Effector memory CD4-positive, alpha-beta T cell (primary cell): ENCODE results near the gene TP53RK.
A peak's percentile ranks its signal among the peaks of the same experiment; 100 is the strongest.
"Not testable (repeated sequence)": the region's sequence is repeated elsewhere in the genome, so short reads cannot be mapped to it uniquely, and the experiment has no call there.

Source experiments
- DNase-seq, 3 donors: peaks; one replicate each; pipeline ENCODE4 v3.0.0-alpha.2; 2020
- H3K27ac ChIP-seq: 2 replicates; pipeline ENCODE4 v1.7.0; 2013; ENCODE audit warnings: mild to moderate bottlenecking, low read length, moderate library complexity; ENCODE audit not compliant: insufficient read depth, poor library complexity, severe bottlenecking
- H3K27me3 ChIP-seq: replicated peaks from 2 replicates; pipeline ENCODE4 v1.7.0; 2013; ENCODE audit warnings: mild to moderate bottlenecking, low read length; ENCODE audit not compliant: insufficient read depth, control insufficient read depth, poor library complexity, severe bottlenecking
- H3K36me3 ChIP-seq: 2 replicates; pipeline ENCODE4 v1.7.0; 2013; ENCODE audit warnings: mild to moderate bottlenecking, low read length, moderate library complexity; ENCODE audit not compliant: control insufficient read depth, insufficient read depth
- H3K4me1 ChIP-seq: 2 replicates; pipeline ENCODE4 v1.7.0; 2013; ENCODE audit warnings: low read length, mild to moderate bottlenecking; ENCODE audit not compliant: control insufficient read depth, insufficient read depth, poor library complexity, severe bottlenecking
- H3K4me3 ChIP-seq: 2 replicates; pipeline ENCODE4 v1.7.0; 2013; ENCODE audit warnings: low read length, low read depth, mild to moderate bottlenecking; ENCODE audit not compliant: insufficient read depth, poor library complexity, severe bottlenecking
- H3K9me3 ChIP-seq: 2 replicates; pipeline ENCODE4 v1.7.0; 2013; ENCODE audit warnings: mild to moderate bottlenecking, low read length, moderate library complexity; ENCODE audit not compliant: control insufficient read depth

TP53RK gene

DNA sequence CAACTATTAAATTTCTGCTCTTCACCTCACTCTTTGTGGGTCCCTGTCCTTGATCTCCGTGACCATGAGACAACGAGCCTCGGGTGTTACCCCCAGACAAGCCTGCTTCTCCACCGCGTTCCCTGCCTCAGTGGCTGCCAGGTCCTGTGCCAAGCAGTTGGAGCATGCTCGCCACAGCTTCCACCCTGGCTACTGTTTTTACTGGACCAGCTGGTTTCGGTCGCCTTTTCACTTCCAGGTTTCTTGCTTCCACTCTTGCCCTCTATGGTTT, 5.6 kb downstream of the TP53RK start:
- DNase-seq, result no peak

DNA sequence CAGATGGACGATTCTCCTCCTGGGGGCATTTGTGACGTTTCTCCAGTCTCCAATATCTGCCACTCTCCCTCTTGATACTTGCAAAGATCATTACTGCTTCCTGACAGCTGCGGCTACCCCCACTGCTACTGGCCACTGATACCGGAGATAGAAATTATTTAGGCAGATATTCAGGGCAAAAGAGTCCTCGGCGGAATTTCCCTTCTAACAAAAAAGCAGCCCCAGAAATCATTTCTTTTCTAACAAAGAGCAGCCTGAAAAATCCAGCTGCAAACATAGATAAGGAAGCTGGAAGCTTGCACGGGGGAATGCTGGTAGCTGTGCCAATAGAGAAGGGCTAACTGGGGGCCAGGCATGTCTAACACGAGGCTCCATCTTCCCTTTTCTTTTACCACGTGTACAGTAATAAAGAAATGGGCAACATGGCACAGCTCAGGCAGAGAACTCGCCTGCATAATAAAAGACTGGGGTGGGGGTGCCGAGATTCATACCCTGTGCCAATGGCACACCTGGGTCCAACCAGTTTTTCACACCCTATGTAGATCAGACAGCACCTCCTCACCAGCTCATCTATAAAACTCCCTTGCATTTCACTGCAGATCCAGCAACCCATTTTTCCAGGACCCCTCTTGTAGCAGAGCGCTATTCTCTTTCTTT, 6.1 kb downstream of the TP53RK start:
- no peak for DNase-seq
- Histone ChIP-seq H3K4me3 (no peak overlapping the region), H3K4me1 (peaks cover 17% of the 10 kb centered on the region), H3K36me3 (no peaks in the 10 kb centered on the region), H3K27ac (no peak overlapping the region), H3K27me3 (no peaks in the 10 kb centered on the region), H3K9me3 (no peaks in the 10 kb centered on the region)

More for the DNA sequence above, 5.6 kb downstream of the TP53RK start:
- Histone ChIP-seq H3K4me1 (peaks cover 20% of the 10 kb centered on the region), H3K27me3 (no peaks in the 10 kb centered on the region), H3K4me3 (no peak overlapping the region), H3K9me3 (no peaks in the 10 kb centered on the region), H3K27ac (no peak overlapping the region), H3K36me3 (no peaks in the 10 kb centered on the region)

DNA sequence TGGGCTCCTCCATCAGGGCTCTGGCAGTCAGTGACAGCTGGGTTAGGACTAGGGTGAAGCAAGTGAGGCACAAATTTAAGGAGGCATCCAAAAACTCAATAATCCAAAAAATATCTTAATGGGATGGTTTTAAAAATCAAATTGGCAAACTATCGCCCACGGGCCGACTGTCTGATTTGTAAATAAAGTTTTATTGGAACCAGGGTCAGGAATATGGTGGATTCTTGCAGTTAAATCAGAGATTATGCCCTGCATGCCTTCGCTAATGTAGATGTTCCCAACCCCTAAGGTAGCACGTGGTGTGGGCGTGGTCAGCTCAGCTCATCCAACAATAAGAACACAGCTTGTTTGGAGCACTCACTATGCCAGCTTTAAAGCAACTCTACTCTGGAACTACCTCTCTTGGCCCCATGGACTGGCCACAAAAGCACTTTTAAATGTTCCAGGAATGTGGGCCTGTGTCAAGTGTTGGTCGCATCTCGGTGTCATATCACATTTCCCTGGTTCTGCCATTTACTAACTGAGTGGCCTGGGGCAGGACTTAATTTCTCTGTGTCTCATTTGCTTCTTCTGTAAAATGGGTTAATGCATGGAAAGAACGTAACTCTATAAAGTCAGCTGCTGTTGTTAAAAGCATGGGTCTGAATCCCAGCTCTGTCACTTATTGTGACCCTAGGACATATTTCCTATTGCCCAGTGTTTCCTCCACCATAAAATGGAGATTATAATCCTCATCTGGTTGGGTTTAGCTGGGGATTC, 7.0 kb downstream of the TP53RK start:
- Histone ChIP-seq H3K4me1 (peaks cover 8% of the 10 kb centered on the region), H3K9me3 (no peaks in the 10 kb centered on the region), H3K36me3 (no peaks in the 10 kb centered on the region), H3K4me3 (no peak overlapping the region), H3K27me3 (no peaks in the 10 kb centered on the region), H3K27ac (no peak overlapping the region)
- no peak for DNase-seq

DNA sequence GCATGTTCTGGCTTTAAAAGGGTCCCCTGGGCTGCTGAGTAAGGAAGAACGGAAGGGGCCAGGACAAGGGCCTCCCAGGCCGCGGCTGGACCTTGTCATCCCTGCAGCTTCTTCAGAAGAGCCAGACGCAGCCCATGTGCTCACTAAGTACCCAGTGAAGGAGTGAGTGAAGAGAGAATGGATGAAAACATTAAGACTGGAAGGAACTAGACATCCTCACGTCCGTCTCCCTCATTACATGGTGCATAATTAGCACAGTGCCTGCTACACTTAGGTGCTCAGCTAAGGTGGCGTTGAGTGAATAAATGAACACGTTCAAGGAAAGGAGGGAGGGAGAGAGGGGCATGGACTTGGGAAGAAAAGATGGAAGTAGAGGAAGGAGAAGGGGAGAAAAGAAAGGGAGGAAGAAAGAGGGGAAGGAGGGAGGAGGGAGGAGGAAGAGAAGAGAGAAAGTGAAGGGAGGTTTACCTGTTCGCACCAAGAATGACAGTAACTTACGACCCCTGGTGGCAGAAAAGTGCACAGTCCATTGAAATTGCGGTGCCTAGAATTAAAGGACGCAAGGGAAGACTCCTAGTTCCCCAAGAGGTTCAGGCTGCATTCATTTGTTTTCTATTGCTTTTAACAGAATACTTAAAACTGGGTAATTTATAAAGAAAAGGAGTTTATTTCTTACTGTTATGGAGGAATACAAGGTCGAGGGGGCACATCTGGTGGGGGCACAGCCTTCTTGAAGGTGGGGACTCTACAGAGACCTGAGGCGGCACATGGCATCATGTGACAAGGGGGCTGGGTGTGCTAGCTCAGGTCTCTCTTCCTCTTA, 8.0 kb downstream of the TP53RK start:
- no peaks in the 10 kb centered on the region for H3K9me3 ChIP-seq
- no peak overlapping the region for H3K27ac ChIP-seq
- peak; percentile 24 to 47 (median 29) for DNase-seq

DNA sequence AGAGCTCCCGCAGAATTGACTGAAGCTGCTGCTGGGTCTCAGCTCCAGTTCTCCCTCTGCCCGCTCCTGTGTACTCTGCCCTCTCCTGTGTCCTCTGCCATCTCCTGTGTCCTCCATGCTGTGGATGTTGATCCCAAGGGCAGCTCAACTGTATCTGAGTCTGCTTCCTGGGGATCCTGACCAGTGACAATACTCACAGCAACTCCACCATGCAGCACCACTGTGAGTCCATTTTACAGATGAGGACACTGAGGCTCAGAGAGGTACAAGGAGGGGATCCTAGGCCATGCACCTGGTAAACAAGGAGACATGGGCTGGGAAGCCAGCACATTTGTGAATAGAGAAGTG, 8.6 kb downstream of the TP53RK start:
- H3K9me3 ChIP-seq, result no peaks in the 10 kb centered on the region
- no peaks in the 10 kb centered on the region for H3K36me3 ChIP-seq
- no peak overlapping the region for H3K27ac ChIP-seq
- no peak overlapping the region for H3K4me3 ChIP-seq
- DNase-seq, result no peak
- H3K27me3 ChIP-seq, result no peaks in the 10 kb centered on the region
- no peaks in the 10 kb centered on the region for H3K4me1 ChIP-seq

More for the DNA sequence above, 8.0 kb downstream of the TP53RK start:
- H3K27me3 ChIP-seq, result no peaks in the 10 kb centered on the region
- no peak overlapping the region for H3K4me3 ChIP-seq
- H3K36me3 ChIP-seq, result no peaks in the 10 kb centered on the region
- H3K4me1 ChIP-seq, result no peaks in the 10 kb centered on the region

GRCh38 chr20:46678516-46678915, 10.7 kb downstream of the TP53RK start:
- H3K4me1 ChIP-seq, result no peaks in the 10 kb centered on the region
- no peaks in the 10 kb centered on the region for H3K9me3 ChIP-seq
- H3K36me3 ChIP-seq, result no peaks in the 10 kb centered on the region
- DNase-seq, result no peak
- no peak overlapping the region for H3K27ac ChIP-seq
- H3K27me3 ChIP-seq, result no peaks in the 10 kb centered on the region
- H3K4me3 ChIP-seq, result no peak overlapping the region

DNA sequence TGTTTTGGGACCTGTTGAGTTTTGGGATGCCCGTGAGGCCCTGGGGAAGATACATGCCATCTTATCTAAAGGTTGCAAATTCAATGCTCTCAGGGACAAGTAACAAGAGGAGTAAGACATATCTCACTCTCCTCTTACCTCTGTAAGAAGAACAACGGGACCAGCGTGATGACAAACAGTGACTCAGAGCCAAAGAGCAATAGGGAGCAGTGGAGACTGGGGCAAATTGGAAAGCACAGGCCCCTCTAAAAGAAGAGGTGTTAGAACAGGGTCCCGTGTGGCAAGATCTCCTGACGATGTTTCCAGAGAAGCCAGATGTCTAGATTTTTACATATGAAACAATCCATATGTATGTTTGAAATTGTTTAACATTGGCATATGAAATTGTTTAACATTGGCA, 11.6 kb downstream of the TP53RK start:
- Histone ChIP-seq H3K4me3 (no peak overlapping the region), H3K4me1 (no peaks in the 10 kb centered on the region), H3K27ac (no peak overlapping the region), H3K36me3 (no peaks in the 10 kb centered on the region), H3K9me3 (no peaks in the 10 kb centered on the region), H3K27me3 (no peaks in the 10 kb centered on the region)
- no peak for DNase-seq

- H3K27ac ChIP-seq, H3K27me3 ChIP-seq, H3K4me1 ChIP-seq, H3K9me3 ChIP-seq, H3K4me3 ChIP-seq, DNase-seq, H3K36me3 ChIP-seq: not testable (repeated sequence)
Measured at GRCh38 chr20:46676649-46677316, 12.5 kb downstream of the TP53RK start.

DNA sequence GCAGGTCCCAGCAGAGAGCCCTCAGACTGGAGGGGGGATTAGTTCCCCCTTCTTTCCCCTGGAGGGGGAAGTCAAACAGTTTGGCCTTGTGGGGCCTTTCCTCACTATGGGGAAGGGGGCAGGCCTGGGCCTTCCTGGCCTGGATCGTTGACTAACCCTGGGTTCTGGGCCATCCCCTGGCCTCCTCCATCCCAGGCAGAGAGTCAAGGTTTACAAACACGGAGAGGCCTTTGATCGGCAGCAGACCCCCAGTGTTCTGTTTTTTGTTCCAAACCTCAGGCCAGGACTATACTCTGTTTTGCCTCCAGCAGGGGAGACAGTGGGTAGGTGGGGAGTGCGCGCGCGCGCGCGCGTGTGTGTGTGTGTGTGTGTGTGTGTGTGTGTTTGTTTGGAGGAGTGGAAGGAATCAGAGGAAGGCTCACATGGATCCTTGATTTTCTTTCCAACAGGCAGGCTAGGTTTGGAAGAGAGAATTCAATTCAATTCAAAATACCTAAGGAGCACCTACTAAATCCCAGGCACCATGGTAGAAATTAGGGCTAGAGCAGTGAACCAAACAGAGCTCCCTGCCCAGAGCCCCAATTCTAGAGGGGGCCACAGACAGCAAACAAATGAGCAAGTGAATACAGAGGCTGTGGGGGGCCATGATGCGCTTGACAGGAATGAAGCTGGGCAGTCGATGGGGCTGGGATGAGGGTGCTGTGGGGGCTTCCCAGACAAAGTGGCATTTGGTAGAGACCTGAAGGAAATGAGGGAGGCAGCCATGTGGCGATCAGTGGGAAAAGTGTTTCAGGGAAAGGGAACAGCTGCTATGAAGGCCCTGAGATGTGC, 14.8 kb downstream of the TP53RK start:
- Histone ChIP-seq H3K9me3 (no peaks in the 10 kb centered on the region), H3K4me3 (no peak overlapping the region), H3K27me3 (no peaks in the 10 kb centered on the region), H3K27ac (no peak overlapping the region), H3K36me3 (no peaks in the 10 kb centered on the region), H3K4me1 (no peaks in the 10 kb centered on the region)
- DNase-seq, result no peak
